SK-N-SH treated with all-trans-retinoic acid at 6 μM for 48 hours (cell line): ENCODE results near the gene AKAP13.

Source experiments
- ATAC-seq: fragments of 200-7000 bp; cut with Tn5 transposase; 3 replicates; pipeline ENCODE4 v1.9.1; 2020; ENCODE audit warnings: mild to moderate bottlenecking, moderate library complexity
- ARNTL ChIP-seq: fragments of 450-650 bp; formaldehyde crosslinking; IDR thresholded peaks from 2 replicates; pipeline ENCODE4 v1.5.0; 2020; ENCODE audit warnings: low read depth, mild to moderate bottlenecking, moderate library complexity, borderline replicate concordance
- BACH2 ChIP-seq: fragments of 250-450 bp; sonication (Bioruptor Pico); IDR thresholded peaks from 2 replicates; pipeline ENCODE4 v1.9.0; 2021; ENCODE audit warnings: mild to moderate bottlenecking, borderline replicate concordance
- CSDC2 ChIP-seq: fragments of 250-450 bp; sonication (Bioruptor Pico); IDR thresholded peaks from 2 replicates; pipeline ENCODE4 v1.5.0; 2020; ENCODE audit warnings: mild to moderate bottlenecking, moderate library complexity
- ESRRG ChIP-seq: fragments of 250-450 bp; sonication (Bioruptor Pico); IDR thresholded peaks from 2 replicates; pipeline ENCODE4 v1.6.1; 2021; ENCODE audit warnings: mild to moderate bottlenecking
- GLIS3 ChIP-seq: fragments of 250-450 bp; sonication (Bioruptor Pico); IDR thresholded peaks from 2 replicates; pipeline ENCODE4 v1.5.0; 2020; ENCODE audit warnings: mild to moderate bottlenecking, moderate library complexity
- ISL1 ChIP-seq: fragments of 250-450 bp; sonication (Bioruptor Pico); IDR thresholded peaks from 2 replicates; pipeline ENCODE4 v2.1.2; 2022; ENCODE audit warnings: mild to moderate bottlenecking, moderate library complexity
- OSR1 ChIP-seq: fragments of 250-450 bp; sonication (Bioruptor Pico); IDR thresholded peaks from 2 replicates; pipeline ENCODE4 v1.8.0; 2022; ENCODE audit warnings: moderate library complexity, mild to moderate bottlenecking, inconsistent platforms
- POU6F1 ChIP-seq: fragments of 250-450 bp; sonication (Bioruptor Pico); IDR thresholded peaks from 2 replicates; pipeline ENCODE4 v1.8.0; 2021; ENCODE audit warnings: low read depth, mild to moderate bottlenecking, moderate library complexity, borderline replicate concordance
- RARB ChIP-seq: fragments of 250-450 bp; sonication (Bioruptor Pico); IDR thresholded peaks from 2 replicates; pipeline ENCODE4 v1.8.0; 2021; ENCODE audit warnings: mild to moderate bottlenecking, moderate library complexity
- SNAI2 ChIP-seq: fragments of 250-450 bp; sonication (Bioruptor Pico); IDR thresholded peaks from 2 replicates; pipeline ENCODE4 v1.5.0; 2020; ENCODE audit warnings: mild to moderate bottlenecking, moderate library complexity
- TCF4 ChIP-seq: fragments of 250-450 bp; sonication (Bioruptor Pico); IDR thresholded peaks from 2 replicates; pipeline ENCODE4 v1.8.0; 2021; ENCODE audit warnings: mild to moderate bottlenecking, moderate library complexity, borderline replicate concordance
- TOX ChIP-seq: fragments of 250-450 bp; sonication (Bioruptor Pico); IDR thresholded peaks from 2 replicates; pipeline ENCODE4 v1.8.0; 2021; ENCODE audit warnings: mild to moderate bottlenecking, moderate library complexity, borderline replicate concordance
- TSHZ2 ChIP-seq: fragments of 250-450 bp; sonication (Bioruptor Pico); IDR thresholded peaks from 2 replicates; pipeline ENCODE4 v1.5.0; 2020; ENCODE audit warnings: mild to moderate bottlenecking, moderate library complexity
- ZC3H10 ChIP-seq: fragments of 250-450 bp; sonication (Bioruptor Pico); IDR thresholded peaks from 2 replicates; pipeline ENCODE4 v1.5.1; 2021; ENCODE audit warnings: mild to moderate bottlenecking, moderate library complexity
- ZFP3 ChIP-seq: fragments of 250-450 bp; sonication (Bioruptor Pico); IDR thresholded peaks from 2 replicates; pipeline ENCODE4 v1.5.0; 2020; ENCODE audit warnings: mild to moderate bottlenecking, moderate library complexity
- ZFP30 ChIP-seq: fragments of 450-650 bp; formaldehyde crosslinking; IDR thresholded peaks from 2 replicates; pipeline ENCODE4 v1.5.0; 2022; ENCODE audit warnings: mild to moderate bottlenecking, moderate library complexity
- ZNF565 ChIP-seq: fragments of 450-650 bp; formaldehyde crosslinking; conservative IDR thresholded peaks from 2 replicates; pipeline ENCODE4 v1.5.0; 2020; ENCODE audit warnings: low read depth, mild to moderate bottlenecking, moderate library complexity
- ZNF70 ChIP-seq: fragments of 450-650 bp; formaldehyde crosslinking; IDR thresholded peaks from 2 replicates; pipeline ENCODE4 v1.5.0; 2020; ENCODE audit warnings: mild to moderate bottlenecking, moderate library complexity
- ZNF8 ChIP-seq: fragments of 450-650 bp; formaldehyde crosslinking; IDR thresholded peaks from 2 replicates; pipeline ENCODE4 v1.5.0; 2020; ENCODE audit warnings: mild to moderate bottlenecking, moderate library complexity
- TF ChIP-seq, protein P1 (sequence below): fragments of 250-450 bp; sonication (Bioruptor Pico); IDR thresholded peaks from 2 replicates; pipeline ENCODE4 v1.5.1; 2021; ENCODE audit warnings: mild to moderate bottlenecking, moderate library complexity
- TF ChIP-seq, protein P2 (sequence below): fragments of 250-450 bp; sonication (Bioruptor Pico); IDR thresholded peaks from 2 replicates; pipeline ENCODE4 v1.5.1; 2020; ENCODE audit warnings: low read depth, mild to moderate bottlenecking, moderate library complexity

AKAP13 gene

DNA sequence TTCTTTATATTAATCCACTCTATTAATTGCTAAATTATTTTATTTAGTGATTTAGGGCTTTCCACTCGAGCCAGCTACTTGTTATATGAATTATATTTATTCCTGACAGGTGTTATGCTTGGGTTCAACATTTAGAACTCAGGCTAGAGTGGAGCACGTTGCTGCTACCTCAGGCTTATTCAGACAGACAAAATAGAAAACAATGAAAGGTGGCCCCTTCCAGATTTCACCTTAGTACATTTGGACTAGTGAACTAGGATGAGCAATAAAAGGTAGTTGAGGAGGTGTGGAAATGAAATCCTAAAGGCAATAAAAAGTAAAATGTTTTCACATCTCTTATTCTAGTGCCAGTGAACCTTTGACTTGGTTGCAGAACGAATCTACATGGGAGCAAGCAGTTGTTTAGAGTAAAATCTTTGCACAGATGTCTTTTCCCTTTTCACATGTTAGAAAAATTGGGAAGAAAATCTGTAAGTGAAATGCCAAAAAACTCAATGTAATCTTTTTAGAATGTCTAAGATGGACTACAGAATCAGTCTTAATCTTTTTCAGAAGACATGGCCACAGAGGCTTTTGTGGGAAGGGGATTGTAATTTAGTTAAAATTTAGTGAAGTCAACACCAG is 63.8 kb downstream of the AKAP13 start:
- TF ChIP-seq, protein P1, sequence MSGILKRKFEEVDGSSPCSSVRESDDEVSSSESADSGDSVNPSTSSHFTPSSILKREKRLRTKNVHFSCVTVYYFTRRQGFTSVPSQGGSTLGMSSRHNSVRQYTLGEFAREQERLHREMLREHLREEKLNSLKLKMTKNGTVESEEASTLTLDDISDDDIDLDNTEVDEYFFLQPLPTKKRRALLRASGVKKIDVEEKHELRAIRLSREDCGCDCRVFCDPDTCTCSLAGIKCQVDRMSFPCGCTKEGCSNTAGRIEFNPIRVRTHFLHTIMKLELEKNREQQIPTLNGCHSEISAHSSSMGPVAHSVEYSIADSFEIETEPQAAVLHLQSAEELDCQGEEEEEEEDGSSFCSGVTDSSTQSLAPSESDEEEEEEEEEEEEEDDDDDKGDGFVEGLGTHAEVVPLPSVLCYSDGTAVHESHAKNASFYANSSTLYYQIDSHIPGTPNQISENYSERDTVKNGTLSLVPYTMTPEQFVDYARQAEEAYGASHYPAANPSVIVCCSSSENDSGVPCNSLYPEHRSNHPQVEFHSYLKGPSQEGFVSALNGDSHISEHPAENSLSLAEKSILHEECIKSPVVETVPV (CRISPR knock-in tag): no peak
- TF ChIP-seq ARNTL (no peak), BACH2 (CRISPR knock-in tag) (no peak), RARB (CRISPR knock-in tag) (no peak), GLIS3 (CRISPR knock-in tag) (no peak), POU6F1 (CRISPR knock-in tag) (no peak), ZNF70 (CRISPR knock-in tag) (no peak), ZNF565 (CRISPR knock-in tag) (no peak), TSHZ2 (CRISPR knock-in tag) (no peak), ZNF8 (CRISPR knock-in tag) (no peak), ZC3H10 (no peak), ZFP30 (CRISPR knock-in tag) (no peak), ESRRG (no peak), TCF4 (CRISPR knock-in tag) (no peak), SNAI2 (CRISPR knock-in tag) (no peak), OSR1 (no peak), ISL1 (CRISPR knock-in tag) (no peak), ZFP3 (CRISPR knock-in tag) (no peak)
- TF ChIP-seq, protein P2, sequence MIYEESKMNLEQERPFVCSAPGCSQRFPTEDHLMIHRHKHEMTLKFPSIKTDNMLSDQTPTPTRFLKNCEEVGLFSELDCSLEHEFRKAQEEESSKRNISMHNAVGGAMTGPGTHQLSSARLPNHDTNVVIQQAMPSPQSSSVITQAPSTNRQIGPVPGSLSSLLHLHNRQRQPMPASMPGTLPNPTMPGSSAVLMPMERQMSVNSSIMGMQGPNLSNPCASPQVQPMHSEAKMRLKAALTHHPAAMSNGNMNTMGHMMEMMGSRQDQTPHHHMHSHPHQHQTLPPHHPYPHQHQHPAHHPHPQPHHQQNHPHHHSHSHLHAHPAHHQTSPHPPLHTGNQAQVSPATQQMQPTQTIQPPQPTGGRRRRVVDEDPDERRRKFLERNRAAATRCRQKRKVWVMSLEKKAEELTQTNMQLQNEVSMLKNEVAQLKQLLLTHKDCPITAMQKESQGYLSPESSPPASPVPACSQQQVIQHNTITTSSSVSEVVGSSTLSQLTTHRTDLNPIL (CRISPR knock-in tag): no peak
- ATAC-seq: no peak

- TF ChIP-seq ISL1 (CRISPR knock-in tag) (no peak), ZNF8 (CRISPR knock-in tag) (no peak), TCF4 (CRISPR knock-in tag) (no peak), BACH2 (CRISPR knock-in tag) (no peak)
- ATAC-seq: no peak
Observed at GRCh38 chr15:85445361-85445760, 65.0 kb downstream of the AKAP13 start.

DNA sequence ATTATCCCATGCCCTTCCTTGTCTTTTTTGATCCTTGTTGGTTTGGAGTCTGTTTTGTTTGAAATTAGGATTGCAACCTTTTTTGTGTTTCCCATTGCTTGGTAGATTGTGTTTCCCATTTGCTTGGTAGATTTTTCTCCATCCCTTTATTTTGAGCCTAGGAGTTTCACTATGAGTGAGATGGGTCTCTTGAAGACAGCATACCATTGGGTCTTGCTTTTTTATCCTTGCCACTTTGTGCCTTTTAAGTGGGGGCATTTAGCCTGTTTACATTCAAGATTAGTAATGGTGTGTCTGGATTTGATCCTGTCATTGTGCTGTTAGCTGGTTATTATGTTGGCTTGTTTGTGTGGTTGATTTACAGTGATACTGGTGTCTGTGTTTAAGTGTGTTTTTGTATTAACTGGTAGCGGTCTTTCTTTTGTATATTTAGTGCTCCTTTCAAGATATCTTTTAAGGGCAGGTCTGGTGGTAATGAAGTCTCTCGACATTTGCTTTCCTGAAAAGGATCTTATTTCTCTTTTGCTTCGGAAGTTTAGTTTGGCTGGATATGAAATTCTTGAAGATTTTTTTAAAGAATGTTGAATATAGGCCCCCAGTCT is 70.8 kb downstream of the AKAP13 start:
- no peak for TF ChIP-seq OSR1
- TF ChIP-seq ZNF565 (CRISPR knock-in tag): no peak
- TF ChIP-seq GLIS3 (CRISPR knock-in tag): no peak
- no peak for ATAC-seq

- no peak for TF ChIP-seq ZC3H10
- no peak for TF ChIP-seq RARB (CRISPR knock-in tag)
- no peak for TF ChIP-seq CSDC2 (CRISPR knock-in tag)
- no peak for TF ChIP-seq TOX (CRISPR knock-in tag)
- no peak for TF ChIP-seq ESRRG
- TF ChIP-seq ZNF70 (CRISPR knock-in tag): no peak
- TF ChIP-seq ZNF8 (CRISPR knock-in tag): no peak
- no peak for TF ChIP-seq ZFP30 (CRISPR knock-in tag)
- no peak for ATAC-seq
Observed at GRCh38 chr15:85452436-85452835, 72.0 kb downstream of the AKAP13 start.
